OCI-LY7 (cell line): Measurements from ENCODE around the gene NAA10. TPM values are rescaled to one million over a fixed set of nuclear protein-coding genes. Genes with fewer than 3 reads are reported as not detected.

Source experiments
- BruUV-seq: library from RNA; stranded (reverse); fragments of 400-500 nt; replicated peaks from 2 replicates; lab custom pipeline; 2021; lab: Mats Ljungman, UMichigan
- CTCF ChIA-PET: fragments of 300-600 bp; sonication (Branson Sonifier 250); formaldehyde crosslinking; loops from one replicate; lab custom pipeline; 2022; ENCODE audit warnings: antibody characterized with exemption; ENCODE audit not compliant: unreplicated experiment; lab: Charles Lee
- POLR2A ChIA-PET: fragments of 300-600 bp; sonication (Branson Sonifier 250); formaldehyde crosslinking; loops from one replicate; lab custom pipeline; 2022; ENCODE audit warnings: antibody characterized with exemption; lab: Charles Lee
- DNase-seq: peaks from one replicate; pipeline ENCODE4 v3.0.0-alpha.2; 2015; ENCODE audit warnings: low spot score
- H2AFZ ChIP-seq: fragments of 200-600 bp; sonication (generic), shearing (Covaris generic); 2 replicates; pipeline ENCODE4 v1.6.1; 2014; ENCODE audit warnings: mild to moderate bottlenecking, antibody characterized with exemption, low read length, moderate library complexity
- H3K27ac ChIP-seq: fragments of 200-600 bp; sonication (generic); 2 replicates; pipeline ENCODE4 v1.5.1; 2014; ENCODE audit warnings: mixed run types, low read depth, mild to moderate bottlenecking, moderate library complexity, low read length, inconsistent platforms; ENCODE audit not compliant: poor library complexity, severe bottlenecking
- H3K36me3 ChIP-seq: fragments of 200-600 bp; sonication (generic); 2 replicates; pipeline ENCODE4 v1.6.1; 2014; ENCODE audit warnings: mild to moderate bottlenecking, antibody characterized with exemption, low read length, moderate library complexity, mixed read lengths; ENCODE audit not compliant: insufficient read depth
- H3K4me1 ChIP-seq: fragments of 200-600 bp; sonication (generic); 2 replicates; pipeline ENCODE4 v1.5.1; 2014; ENCODE audit warnings: mild to moderate bottlenecking, low read length; ENCODE audit not compliant: insufficient read depth, poor library complexity, severe bottlenecking
- H3K4me2 ChIP-seq: fragments of 200-600 bp; sonication (generic); 2 replicates; pipeline ENCODE4 v1.6.1; 2014; ENCODE audit warnings: mild to moderate bottlenecking, low read length
- H3K4me3 ChIP-seq: fragments of 200-600 bp; sonication (generic); 2 replicates; pipeline ENCODE4 v1.5.1; 2014; ENCODE audit warnings: mild to moderate bottlenecking, low read depth, low read length; ENCODE audit not compliant: poor library complexity, severe bottlenecking
- H3K79me2 ChIP-seq: fragments of 200-600 bp; sonication (generic); 2 replicates; pipeline ENCODE4 v1.6.1; 2016; ENCODE audit warnings: low read depth, mild to moderate bottlenecking, low read length, moderate library complexity, mixed read lengths; ENCODE audit not compliant: insufficient read depth
- H3K9me2 ChIP-seq: fragments of 200-600 bp; sonication (generic); 2 replicates; pipeline ENCODE4 v1.6.1; 2016; ENCODE audit warnings: mild to moderate bottlenecking, low read length, mixed read lengths; ENCODE audit not compliant: insufficient read depth
- H3K9me3 ChIP-seq: fragments of 200-600 bp; sonication (generic); 2 replicates; pipeline ENCODE4 v1.6.1; 2014; ENCODE audit warnings: mild to moderate bottlenecking, mixed run types, low read length, mixed read lengths
- H4K20me1 ChIP-seq: fragments of 200-600 bp; sonication (generic); 2 replicates; pipeline ENCODE4 v1.6.1; 2014; ENCODE audit warnings: mild to moderate bottlenecking, antibody characterized with exemption, low read length, moderate library complexity, mixed read lengths; ENCODE audit not compliant: insufficient read depth
- CTCF ChIP-seq: fragments of 200-600 bp; sonication (generic); conservative IDR thresholded peaks from 2 replicates; pipeline ENCODE4 v1.5.1; 2014; ENCODE audit warnings: mild to moderate bottlenecking, antibody characterized with exemption, low read length, moderate library complexity, mixed read lengths
- EZH2phosphoT487 ChIP-seq: fragments of 200-600 bp; sonication (generic); IDR thresholded peaks from 2 replicates; pipeline ENCODE4 v1.6.1; 2018; ENCODE audit warnings: low read depth, borderline replicate concordance, mild to moderate bottlenecking, mixed run types, antibody characterized with exemption, low read length, moderate library complexity, mixed read lengths
- intact Hi-C: fragments of 100-400 bp; cut with micrococcal nuclease; formaldehyde crosslinking; loops from one replicate; pipeline ENCODE4 v1.10.0; 2022; ENCODE audit not compliant: unreplicated experiment
- total RNA-seq, 2 experiments: library from RNA; depleted of rRNA in 1 of 2; stranded (reverse); fragments of >200 nt in 1 of 2; shearing (Covaris generic) in 1 of 2; gene quantifications; 2 replicates each; pipeline ENCODE4 v1.2.3, GENCODE V29; 2014 to 2022

NAA10 gene
- total RNA-seq, 2 experiments from 2014 or later = 82.7 to 105 TPM

GRCh38 chrX:153888344-153888743 is 46.5 kb downstream of the NAA10 start:
- H3K36me3 ChIP-seq = no peaks in the 10 kb centered on the region
- no peak for TF ChIP-seq EZH2phosphoT487
- no peak for TF ChIP-seq CTCF
- H3K4me1 ChIP-seq = no peaks in the 10 kb centered on the region
- H4K20me1 ChIP-seq = no peaks in the 10 kb centered on the region
- H3K4me3 ChIP-seq = no peak overlapping the region
- DNase-seq = peak; percentile 25
- CTCF ChIA-PET = no interaction called here
- no peaks in the 10 kb centered on the region for H3K9me3 ChIP-seq
- no peak overlapping the region for H2AFZ ChIP-seq
- no peak overlapping the region for H3K4me2 ChIP-seq
- intact Hi-C loops = loop anchor here (10.0 kb wide), 1 partner anchor 64 kb away; no protein-coding TSS in a partner anchor
- H3K9me2 ChIP-seq = no peaks in the 10 kb centered on the region
- H3K27ac ChIP-seq = no peak overlapping the region
- POLR2A ChIA-PET = interaction anchor here (0.7 kb wide), 1 partner anchor 36 kb away, joined by 6 read pairs; no protein-coding TSS in a partner anchor
- H3K79me2 ChIP-seq = no peaks in the 10 kb centered on the region
- BruUV-seq = no TSS peak

GRCh38 chrX:153887385-153887784 is 47.5 kb downstream of the NAA10 start:
- CTCF ChIA-PET = no interaction called here
- H4K20me1 ChIP-seq = no peaks in the 10 kb centered on the region
- BruUV-seq = no TSS peak
- POLR2A ChIA-PET = no interaction called here
- H3K4me2 ChIP-seq = no peak overlapping the region
- H3K4me3 ChIP-seq = no peak overlapping the region
- H3K9me3 ChIP-seq = no peaks in the 10 kb centered on the region
- no peaks in the 10 kb centered on the region for H3K79me2 ChIP-seq
- H3K27ac ChIP-seq = no peak overlapping the region
- H2AFZ ChIP-seq = no peak overlapping the region
- no peaks in the 10 kb centered on the region for H3K9me2 ChIP-seq
- no peak for DNase-seq
- H3K36me3 ChIP-seq = no peaks in the 10 kb centered on the region
- intact Hi-C loops = loop anchor here (10.0 kb wide), 1 partner anchor 63 kb away; no protein-coding TSS in a partner anchor
- TF ChIP-seq CTCF = no peak
- TF ChIP-seq EZH2phosphoT487 = no peak
- no peaks in the 10 kb centered on the region for H3K4me1 ChIP-seq

GRCh38 chrX:153886915-153887314 is 47.9 kb downstream of the NAA10 start:
- H3K27ac ChIP-seq = no peak overlapping the region
- H3K4me1 ChIP-seq = no peaks in the 10 kb centered on the region
- intact Hi-C loops = loop anchor here (10.0 kb wide), 1 partner anchor 62 kb away; no protein-coding TSS in a partner anchor
- TF ChIP-seq CTCF = no peak
- TF ChIP-seq EZH2phosphoT487 = no peak
- no peaks in the 10 kb centered on the region for H3K36me3 ChIP-seq
- H3K79me2 ChIP-seq = no peaks in the 10 kb centered on the region
- no peak overlapping the region for H3K4me2 ChIP-seq
- no peak overlapping the region for H2AFZ ChIP-seq
- no peak overlapping the region for H3K4me3 ChIP-seq
- ChIA-PET POLR2A (no interaction called here), CTCF (no interaction called here)
- no peak for DNase-seq
- BruUV-seq = no TSS peak
- H3K9me2 ChIP-seq = no peaks in the 10 kb centered on the region
- no peaks in the 10 kb centered on the region for H4K20me1 ChIP-seq
- H3K9me3 ChIP-seq = no peaks in the 10 kb centered on the region
